HK-2 (cell line): ENCODE results near the gene ANO2.

Experiments
- DNase-seq: peaks from one replicate; pipeline ENCODE4 v3.0.0-alpha.2; 2018; ENCODE audit not compliant: unreplicated experiment

ANO2 gene

GRCh38 chr12:5916785-5917290 is 28.2 kb downstream of the ANO2 start:
- DNase-seq: no peak

GRCh38 chr12:5915511-5915910 is 29.5 kb downstream of the ANO2 start:
- DNase-seq: no peak

- DNase-seq: no peak
Measured at GRCh38 chr12:5914387-5915149, 30.5 kb downstream of the ANO2 start.

GRCh38 chr12:5913387-5913786 is 31.7 kb downstream of the ANO2 start:
- DNase-seq: no peak

GRCh38 chr12:5912437-5913334 is 32.4 kb downstream of the ANO2 start:
- DNase-seq: no peak

- no peak for DNase-seq
Measured at GRCh38 chr12:5912011-5912410, 33.0 kb downstream of the ANO2 start.

GRCh38 chr12:5910790-5911548 is 34.1 kb downstream of the ANO2 start:
- DNase-seq: no peak

GRCh38 chr12:5909560-5909959 is 35.5 kb downstream of the ANO2 start:
- DNase-seq: no peak

- DNase-seq: no peak
Measured at GRCh38 chr12:5908251-5908650, 36.8 kb downstream of the ANO2 start.

GRCh38 chr12:5907807-5908206 is 37.3 kb downstream of the ANO2 start:
- no peak for DNase-seq

GRCh38 chr12:5905757-5906156 is 39.3 kb downstream of the ANO2 start:
- DNase-seq: no peak

GRCh38 chr12:5904969-5905368 is 40.1 kb downstream of the ANO2 start:
- DNase-seq: no peak

- DNase-seq: no peak
Measured at GRCh38 chr12:5904441-5904840, 40.6 kb downstream of the ANO2 start.

- DNase-seq: no peak
Measured at GRCh38 chr12:5902736-5903135, 42.3 kb downstream of the ANO2 start.

GRCh38 chr12:5901416-5901815 is 43.6 kb downstream of the ANO2 start:
- no peak for DNase-seq

GRCh38 chr12:5900533-5901205 is 44.4 kb downstream of the ANO2 start:
- DNase-seq: no peak

GRCh38 chr12:5900076-5900475 is 45.0 kb downstream of the ANO2 start:
- no peak for DNase-seq

GRCh38 chr12:5899675-5900074 is 45.4 kb downstream of the ANO2 start:
- no peak for DNase-seq

GRCh38 chr12:5898874-5899273 is 46.2 kb downstream of the ANO2 start:
- no peak for DNase-seq

- DNase-seq: peak; percentile 14
Measured at GRCh38 chr12:5889381-5890047, 55.5 kb downstream of the ANO2 start.

GRCh38 chr12:5888816-5889315 is 56.2 kb downstream of the ANO2 start:
- DNase-seq: no peak
